HG02870 (cell line): ENCODE measurements around the gene VSX1.
A peak's percentile ranks its signal among the peaks of the same experiment; 100 is the strongest.

Source experiments
- ATAC-seq: cut with Tn5 transposase; IDR thresholded peaks from one replicate; pipeline ENCODE4 v1.9.1; 2021; ENCODE audit warnings: mild to moderate bottlenecking, moderate library complexity; ENCODE audit not compliant: unreplicated experiment

VSX1 gene

DNA sequence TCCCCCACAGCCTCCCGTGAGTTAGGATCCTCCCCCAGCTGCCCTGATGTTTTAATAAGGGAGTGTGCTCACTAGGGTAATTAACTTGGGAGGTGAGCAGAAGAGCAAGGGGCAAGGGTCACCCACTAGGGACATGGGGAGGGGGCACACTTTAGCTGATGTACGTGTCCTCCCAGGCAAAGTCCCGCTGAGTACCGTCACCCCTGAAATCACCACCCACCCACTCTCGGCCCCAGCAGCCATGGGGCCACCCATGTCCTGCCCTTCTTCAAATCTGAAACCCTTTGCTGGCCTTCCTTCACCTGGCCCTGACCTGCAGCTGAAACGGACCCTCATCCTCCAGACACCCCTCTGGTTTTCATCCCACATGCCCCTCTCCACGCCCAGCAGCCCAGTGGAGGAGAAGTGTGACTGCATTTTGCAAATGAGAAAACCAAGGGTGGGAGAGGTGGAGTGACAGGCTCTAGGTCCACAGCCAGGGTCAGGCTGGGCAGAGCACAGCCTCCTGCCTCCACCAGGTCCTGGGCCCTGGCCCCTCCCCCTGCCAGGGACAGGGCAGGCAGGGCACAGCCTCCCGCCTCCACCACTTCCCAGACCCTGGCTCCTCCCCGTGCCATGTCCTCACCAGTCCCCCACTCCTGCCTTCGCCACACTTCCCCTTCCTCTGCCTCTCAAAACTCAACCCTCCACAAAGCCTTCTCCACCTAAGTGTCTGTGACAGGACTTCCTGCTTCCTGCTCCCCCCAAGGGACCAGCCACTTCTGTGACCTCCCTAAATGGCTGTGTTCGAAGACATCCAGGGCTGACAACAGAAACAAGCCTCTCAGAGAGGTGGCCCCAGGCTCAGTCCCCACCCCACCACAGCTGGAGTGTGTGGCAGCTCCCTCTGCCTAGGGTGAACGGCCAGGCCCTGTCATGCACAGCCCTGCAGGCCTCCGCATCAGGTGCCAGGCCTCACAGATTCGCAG, 39.1 kb downstream of the VSX1 start:
- ATAC-seq: peak; percentile 73

DNA sequence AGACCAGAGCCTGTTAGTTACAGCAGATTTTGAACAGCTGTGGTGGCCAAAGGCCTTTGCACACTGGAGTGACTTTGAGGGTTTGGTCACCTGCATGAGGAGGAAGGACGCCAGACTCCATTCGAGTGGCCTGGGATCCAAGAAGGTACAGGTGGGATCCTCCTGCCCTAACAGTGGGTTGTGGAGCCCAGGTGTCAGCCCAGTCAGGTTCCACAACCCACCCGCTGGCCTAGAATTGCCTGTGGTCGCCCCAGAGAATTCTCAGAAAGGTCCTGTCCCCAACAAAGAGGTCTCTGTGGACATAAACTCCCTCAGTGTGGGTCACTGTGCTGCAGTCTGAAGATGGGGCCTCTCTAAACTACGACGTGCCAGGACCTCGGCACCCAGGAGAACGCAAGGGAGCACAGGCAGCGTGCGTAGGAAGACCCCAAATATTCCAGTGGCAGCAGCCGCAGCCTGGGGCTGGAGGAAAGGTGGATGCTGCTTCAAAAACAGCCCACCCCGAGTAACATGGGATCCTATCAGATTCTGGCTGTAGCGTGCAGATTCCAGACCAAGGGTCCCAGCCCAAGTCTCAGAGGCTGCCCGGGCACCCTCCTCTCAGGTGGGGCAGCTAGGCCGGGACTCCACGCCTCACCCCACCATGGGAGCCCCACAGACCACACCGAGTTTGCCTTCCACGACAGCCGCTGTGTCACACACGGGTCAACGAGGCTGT, 40.0 kb downstream of the VSX1 start:
- no peak for ATAC-seq

DNA sequence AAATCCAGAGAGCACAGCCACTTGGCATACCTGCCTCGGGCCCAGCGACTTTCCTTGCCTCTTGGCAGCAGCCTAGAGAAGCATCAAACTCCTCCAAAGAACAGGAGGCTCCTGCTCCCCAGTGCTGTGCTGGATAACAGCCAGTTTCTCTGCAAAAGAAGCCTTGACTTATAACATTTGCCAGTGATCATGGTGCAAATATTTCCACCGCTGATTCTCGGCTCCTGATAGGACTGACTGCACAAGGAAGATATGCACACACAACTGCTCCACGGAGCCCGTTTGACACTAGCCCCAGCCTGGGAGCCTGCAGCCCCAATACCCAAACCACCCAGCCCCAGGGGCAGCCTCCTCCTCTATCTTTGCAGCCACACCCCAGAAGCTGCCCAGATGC, 41.5 kb downstream of the VSX1 start:
- ATAC-seq: no peak

DNA sequence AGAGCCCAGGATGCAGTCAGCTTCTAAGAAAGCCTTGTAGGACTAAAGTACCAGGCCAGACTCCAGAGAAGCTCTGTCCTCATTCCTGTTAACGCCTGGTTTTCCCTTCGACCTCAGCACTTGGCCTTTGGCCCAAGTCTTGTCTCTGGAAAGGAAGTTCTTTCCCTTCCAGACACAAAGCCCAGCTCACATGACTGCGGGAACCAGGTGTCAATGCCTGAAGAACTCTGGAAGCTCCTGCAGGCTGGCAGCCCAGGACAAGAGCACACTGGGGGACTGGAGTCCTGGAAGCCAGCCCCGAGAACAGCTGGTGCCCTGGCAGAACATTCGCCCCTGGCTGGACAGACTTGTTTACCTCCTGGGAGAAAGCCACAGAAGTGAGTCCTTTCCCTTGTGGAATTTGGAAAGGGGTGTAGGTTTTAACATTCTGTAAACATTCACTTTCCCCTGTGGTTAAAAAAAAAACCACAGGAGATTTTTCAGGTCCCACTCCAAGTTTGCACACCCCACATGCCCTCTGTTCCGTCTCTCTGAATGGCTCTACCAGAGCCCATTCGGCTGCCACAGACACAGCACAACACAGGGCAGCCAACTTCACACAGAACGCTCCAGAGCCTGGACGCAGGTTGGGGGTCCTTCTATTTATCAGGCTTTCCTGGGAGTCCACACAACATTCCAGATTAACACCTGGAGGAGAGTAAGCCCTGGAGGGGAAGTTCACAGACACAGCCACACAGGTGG, 42.1 kb downstream of the VSX1 start:
- no peak for ATAC-seq

DNA sequence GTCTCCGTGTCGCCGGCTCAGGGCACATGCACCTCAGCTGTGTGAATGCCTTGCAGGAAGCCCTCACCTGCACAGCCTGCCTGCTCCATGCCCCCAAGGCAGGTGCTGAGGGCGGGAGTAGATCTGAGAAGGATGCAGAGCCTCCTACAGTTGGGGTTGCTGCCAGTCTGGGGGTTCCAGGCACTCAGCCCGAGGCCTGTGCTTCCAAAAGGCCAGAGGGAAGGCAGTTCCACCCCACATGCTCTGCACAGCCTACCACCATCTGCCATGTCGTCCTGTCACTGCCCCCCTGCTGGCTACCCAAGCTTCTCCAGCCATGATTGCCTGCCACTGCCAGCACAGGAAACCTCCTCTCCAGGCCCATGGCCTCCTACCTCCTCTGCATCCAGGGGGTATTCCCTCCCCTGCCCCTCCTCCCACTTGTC, 43.3 kb downstream of the VSX1 start:
- no peak for ATAC-seq

DNA sequence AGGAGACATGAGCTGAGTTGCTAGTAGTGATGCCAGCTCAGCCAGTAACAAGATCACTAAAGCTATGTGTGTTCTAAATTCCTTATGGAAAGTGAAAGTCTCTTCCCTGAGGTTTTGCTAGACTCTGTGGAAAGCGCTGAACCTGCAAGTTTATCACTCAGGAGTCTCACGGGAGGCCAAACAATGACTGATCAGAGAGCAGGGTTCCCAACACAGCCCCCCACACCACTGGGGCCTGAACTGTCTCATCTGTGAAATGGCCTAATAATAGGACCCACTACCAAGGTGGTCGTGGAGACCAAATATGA, 43.9 kb downstream of the VSX1 start:
- ATAC-seq: no peak

DNA sequence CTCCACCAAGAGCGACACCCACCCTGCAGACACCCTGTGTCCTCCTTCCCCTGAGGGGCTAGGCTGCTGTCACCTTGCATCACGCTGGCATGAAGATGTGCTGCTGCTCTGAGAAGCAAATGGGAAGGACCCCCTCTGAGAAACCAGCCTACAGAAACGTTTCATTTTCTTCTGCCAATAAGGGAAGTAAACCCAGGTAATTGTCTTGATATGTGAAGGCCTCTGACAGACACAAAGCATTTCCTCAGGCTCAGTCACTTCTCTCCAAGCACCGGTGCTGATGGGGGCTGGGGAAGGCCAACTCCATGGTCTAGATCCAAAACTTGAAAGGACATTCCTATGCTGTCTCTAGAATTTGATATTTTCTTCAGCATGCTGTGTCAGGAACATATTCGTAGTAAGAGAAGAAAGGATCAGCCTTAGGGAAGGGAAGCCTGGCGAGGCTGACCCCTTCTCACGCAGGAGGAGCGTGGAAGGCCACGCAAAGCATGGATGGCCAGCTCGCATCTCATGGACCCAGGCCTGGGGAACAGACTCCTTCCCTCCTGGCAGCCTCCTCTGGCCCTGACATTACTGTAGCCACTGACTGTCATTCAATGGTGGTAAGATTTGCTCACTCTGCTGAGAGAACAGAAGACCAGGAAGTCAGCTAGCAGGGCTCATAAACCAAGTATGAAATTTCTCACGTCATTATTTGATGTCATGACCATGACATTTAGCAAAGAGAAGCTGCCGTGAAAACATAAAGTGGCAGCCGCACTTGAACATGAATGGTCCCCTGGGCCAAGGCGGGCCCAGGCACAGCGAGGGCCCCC, 44.4 kb downstream of the VSX1 start:
- ATAC-seq: no peak

DNA sequence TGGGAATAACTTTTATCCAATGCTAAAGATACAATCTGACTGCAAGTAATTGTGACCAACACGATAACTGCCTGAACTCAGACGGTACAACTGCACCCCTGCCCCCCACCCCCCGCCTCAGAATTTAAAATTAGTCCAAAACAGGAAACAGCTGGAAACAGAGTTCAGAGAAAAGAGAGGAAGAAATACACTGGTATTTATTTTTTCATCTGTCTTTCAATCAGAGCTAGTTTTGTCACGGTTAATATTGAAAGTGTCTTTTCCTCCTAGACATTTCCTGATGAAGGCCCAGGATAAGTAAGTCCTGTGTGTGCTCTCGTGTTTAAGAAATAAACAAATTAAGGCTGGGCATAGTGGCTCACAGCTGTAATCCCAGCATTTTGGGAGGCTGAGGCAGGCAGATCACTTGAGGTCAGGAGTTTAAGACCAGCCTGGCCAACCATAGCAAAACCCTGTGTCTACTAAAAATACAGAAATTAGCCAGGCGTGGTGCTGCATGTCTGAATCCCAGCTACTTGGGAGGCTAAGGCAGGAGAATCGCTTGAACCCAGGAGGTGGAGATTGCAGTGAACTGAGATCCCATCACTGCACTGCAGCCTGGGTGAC, 45.5 kb downstream of the VSX1 start:
- no peak for ATAC-seq

DNA sequence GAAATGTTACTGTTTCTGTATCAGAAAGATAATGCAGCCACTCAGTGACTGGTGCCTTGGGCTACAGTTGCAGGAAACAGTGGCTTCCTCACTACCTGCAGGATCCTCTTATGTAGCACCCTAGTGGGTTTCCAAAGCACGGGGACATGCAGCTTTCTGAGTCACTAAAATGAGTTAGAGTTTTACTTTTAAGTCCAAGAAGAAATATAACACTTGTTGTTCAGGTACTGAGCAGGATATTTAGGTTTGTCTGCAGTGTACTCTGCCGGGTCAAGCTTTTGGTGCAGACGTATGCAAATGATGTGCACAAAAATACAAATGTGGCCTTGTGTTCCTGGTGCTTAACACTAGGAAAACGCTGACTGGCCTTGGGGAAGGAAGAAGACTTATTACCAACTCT, 46.0 kb downstream of the VSX1 start:
- no peak for ATAC-seq

DNA sequence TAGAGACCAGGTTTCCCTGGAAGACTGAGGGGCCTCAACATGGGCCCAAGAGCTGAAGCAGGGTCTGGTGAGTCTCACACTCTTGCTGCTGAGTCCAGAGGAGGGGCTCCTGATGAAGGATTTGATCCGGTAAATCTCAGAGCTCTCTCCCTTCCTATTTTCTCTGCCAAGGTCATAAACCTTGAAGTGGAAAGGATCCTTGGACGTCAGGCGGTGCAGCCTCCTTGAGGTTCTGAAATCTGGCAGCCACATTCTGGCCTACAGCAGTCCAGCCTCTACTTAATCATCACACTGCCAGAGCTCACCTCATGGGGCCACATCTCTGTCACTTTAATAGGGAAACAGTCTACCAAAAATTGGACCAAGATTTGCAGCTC, 48.0 kb downstream of the VSX1 start:
- no peak for ATAC-seq

DNA sequence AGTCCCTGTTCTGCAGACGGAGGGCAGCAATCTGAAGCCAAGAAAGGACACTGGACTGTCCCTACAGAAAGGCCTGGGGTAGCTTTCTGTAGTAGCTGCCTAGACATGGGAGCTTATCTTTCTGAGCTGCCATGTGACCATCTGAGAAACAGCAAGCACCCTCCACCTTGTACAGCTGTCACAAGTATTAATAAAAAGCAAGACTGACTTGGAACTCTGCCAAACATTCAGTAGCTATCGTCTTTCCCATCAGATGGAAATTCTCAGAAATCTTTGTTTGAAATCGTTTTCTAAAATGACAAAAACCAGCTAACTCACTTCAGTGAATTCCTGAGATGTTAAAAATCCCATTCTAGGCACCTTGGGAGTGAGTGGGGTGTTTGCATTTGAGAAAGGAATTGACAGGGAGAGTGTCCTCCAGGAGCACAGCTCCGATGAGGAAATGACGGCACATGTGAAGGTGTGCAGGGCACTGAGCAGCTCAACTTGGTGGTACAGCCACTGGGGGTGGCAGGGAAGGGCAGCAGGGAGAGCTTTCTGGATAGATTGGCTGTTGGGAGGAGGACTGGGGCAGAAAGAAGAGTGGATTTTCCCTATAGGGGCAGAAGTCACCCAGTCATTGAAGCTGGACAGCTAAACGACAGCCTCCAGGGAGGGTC, 48.5 kb downstream of the VSX1 start:
- no peak for ATAC-seq

DNA sequence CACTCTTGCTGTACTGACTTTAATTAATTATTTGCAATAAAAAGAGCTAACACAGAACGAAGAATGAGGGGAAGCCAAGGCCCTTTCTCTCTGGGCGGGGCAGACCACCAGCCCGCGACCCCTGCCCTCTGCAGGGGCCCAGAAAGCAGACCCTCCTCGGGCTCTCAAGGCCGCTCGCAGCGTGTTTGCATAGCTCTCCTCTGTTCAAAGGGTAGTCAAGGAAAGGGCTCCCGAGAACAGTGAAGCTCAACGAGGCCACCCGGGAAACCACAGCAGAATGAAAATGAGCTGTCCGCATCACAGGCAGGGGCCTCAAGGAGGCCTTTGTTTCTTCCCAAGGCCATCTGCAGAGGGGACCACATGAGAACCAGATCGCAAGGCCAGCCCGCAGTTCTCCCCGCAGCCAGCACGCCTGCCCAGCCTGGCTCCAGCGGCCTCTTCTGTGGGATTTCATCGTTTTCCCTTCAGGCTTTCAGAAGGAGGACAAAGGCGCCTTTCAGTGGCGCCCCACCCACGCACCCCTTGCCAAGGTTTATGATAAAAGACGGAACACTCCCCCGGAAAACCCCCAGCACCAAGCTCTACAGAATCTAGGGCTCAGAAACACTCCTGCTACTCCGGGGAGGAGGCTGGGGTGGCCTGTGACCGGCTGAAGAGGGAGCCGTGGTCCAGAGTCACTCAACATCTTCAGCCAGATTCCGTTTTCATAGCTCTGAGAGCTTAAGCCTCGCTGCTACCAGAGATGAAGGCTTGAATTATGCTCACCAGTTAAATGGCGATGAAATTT, 49.3 kb downstream of the VSX1 start:
- ATAC-seq: no peak

DNA sequence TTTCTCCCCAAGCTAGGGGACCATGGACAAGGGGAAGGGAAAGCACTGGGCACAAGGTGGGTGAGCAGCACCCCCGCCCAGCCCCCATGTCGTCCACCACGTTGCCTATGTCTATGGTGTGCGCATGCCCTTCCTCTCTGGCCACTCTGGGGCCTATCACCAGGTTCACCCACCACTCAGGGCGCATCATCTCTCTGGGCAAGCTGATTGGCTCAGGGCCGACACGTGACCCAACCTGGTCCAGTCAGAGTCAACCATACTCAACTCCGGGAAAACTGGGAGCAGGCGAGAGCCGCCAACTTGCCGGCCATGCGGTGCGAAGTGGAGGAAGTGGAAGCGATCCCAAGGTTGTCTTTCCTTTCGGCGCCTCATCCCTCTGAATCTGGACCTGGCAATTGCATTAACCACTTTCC, 49.9 kb downstream of the VSX1 start:
- ATAC-seq: no peak

DNA sequence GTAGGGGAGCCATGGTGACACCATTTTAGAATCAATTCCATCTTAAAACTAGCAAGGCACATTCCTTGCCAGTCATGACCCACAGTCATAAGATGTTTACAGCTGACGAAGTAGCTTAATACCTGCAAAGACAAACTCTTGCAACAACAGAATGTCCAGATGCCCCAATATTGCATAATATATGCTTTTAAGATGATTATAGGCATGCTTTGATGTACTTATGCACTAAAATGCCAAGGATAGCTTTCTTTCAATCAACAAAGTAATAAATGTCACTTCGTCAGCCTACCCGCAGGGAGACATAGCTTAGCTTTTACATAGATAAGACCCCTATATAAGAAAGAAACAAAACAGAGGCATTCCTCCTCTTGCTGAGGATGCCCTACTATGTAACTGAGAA, 50.7 kb downstream of the VSX1 start:
- ATAC-seq: no peak

DNA sequence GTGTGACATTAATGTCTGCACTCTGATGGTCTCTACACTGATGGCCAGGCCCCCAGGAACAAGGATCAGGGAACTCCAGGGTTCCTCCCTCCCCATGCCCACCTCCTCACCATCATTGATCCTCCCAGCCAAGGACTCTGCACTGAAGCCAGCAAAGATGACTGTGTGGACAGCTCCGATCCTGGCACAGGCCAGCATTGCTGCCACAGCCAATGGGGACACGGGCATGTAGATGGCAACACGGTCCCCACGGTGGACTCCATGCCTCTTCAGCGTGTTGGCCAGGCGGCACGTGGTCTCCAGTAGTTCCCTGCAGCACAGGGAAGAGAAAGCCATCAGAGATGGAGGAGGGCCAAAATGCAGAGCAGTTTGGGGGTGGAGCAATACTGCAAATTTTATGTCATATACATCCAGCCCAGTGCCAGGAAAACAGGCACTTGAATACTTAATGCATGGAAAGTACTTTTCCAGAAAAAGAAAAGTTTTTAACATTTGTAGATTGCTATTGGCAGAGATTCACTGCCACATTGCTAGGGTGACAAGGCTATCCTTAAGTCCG, 51.2 kb downstream of the VSX1 start:
- ATAC-seq: no peak

DNA sequence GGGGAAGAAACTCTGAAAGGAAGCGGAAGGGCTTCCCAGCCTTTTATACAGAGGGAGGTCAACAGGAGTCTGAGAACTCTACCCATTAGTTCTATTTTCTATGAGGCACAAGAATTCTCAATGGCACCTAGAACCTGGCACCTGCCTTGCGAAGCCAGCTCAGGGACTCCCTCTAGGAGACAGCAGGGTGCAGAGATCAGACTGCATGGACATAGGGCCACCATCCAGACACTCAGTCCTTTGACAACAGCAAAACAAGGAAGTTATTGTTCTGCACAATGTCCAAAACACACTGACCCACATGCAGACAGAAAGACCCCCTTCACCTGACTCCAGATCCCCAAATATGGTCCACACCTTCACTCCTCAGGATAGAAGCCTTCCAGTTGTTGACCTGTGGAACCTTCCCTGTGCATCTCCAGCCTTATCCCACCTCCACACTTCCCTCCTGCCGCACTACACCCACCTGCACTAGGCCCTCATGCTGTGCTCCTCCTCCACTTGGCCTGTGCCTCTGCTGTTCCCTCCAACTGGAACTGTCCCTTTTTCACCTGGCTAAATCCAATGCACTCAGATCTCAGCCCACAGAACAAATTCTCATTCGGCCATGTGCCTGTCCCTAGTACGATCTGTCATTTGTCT, 51.8 kb downstream of the VSX1 start:
- ATAC-seq: no peak

DNA sequence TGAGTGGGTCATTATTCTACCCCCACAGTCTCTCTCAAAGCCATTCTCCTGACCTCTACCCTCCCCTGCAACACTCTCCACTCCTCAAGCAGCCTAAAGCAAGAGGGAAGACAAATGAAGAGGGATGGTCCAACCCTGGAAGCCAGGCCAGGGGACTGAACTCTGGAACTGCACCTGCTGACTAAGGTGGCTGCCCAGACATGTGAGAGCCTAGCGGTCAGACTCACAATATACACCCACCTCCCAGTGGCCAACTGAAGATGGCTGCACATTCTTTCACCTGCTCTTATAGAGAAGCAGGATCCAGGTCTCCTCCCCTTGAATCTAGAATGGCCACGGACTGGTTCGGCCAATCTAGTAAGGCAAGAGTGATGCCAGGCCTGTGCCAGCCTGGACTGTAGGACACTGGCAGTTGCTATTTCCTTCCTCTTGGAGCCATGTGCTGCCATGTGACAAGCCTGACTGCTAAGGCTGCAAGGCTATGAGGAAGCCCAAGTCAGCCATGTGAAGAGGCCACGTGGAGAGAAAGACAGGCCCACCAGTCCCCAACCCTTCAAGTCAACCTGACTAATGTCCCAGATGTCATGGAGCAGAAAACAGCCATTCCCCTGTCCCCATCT, 55.8 kb downstream of the VSX1 start:
- no peak for ATAC-seq
